NT2/D1 (cell line): ENCODE measurements around the gene SMC4.

Source experiments
- DNase-seq: peaks from one replicate; pipeline ENCODE4 v3.0.0-alpha.2; 2011; ENCODE audit warnings: low read depth, low spot score
- H3K27me3 ChIP-seq: 2 replicates; pipeline ENCODE4 v1.6.0; 2011; ENCODE audit warnings: mild to moderate bottlenecking; ENCODE audit not compliant: insufficient read length, insufficient read depth
- H3K36me3 ChIP-seq: 2 replicates; pipeline ENCODE4 v1.6.1; 2011; ENCODE audit warnings: mild to moderate bottlenecking, low read length, mixed read lengths; ENCODE audit not compliant: insufficient read depth, insufficient read length
- H3K4me1 ChIP-seq: 2 replicates; pipeline ENCODE4 v1.5.1; 2011; ENCODE audit not compliant: insufficient read depth, insufficient read length
- H3K4me3 ChIP-seq: 2 replicates; pipeline ENCODE4 v1.5.1; 2011; ENCODE audit warnings: low read depth; ENCODE audit not compliant: insufficient read length
- H3K9ac ChIP-seq: 2 replicates; pipeline ENCODE4 v1.6.0; 2011; ENCODE audit warnings: low read depth; ENCODE audit not compliant: insufficient read length
- H3K9me3 ChIP-seq: 2 replicates; pipeline ENCODE4 v1.5.1; 2011; ENCODE audit warnings: mild to moderate bottlenecking, low read length; ENCODE audit not compliant: insufficient read depth
- SUZ12 ChIP-seq: IDR thresholded peaks from 2 replicates; pipeline ENCODE4 v1.6.1; 2011; ENCODE audit not compliant: insufficient read length, insufficient read depth; ENCODE audit errors: extremely low read depth
- YY1 ChIP-seq: IDR thresholded peaks from 2 replicates; pipeline ENCODE4 v1.6.1; 2011; ENCODE audit not compliant: insufficient read length, insufficient read depth
- ZNF274 ChIP-seq: IDR thresholded peaks from 2 replicates; pipeline ENCODE4 v1.6.1; 2011; ENCODE audit warnings: mild to moderate bottlenecking, low read depth, low read length

SMC4 gene

GRCh38 chr3:160379628-160380214 lies 19.7 kb upstream of the SMC4 start:
- peak; percentile 33 for DNase-seq
- no peak overlapping the region for H3K4me3 ChIP-seq
- TF ChIP-seq YY1 (no peak), ZNF274 (no peak), SUZ12 (no peak)
- H3K4me1 ChIP-seq = peaks cover 6% of the 10 kb centered on the region
- peaks cover 13% of the 10 kb centered on the region for H3K36me3 ChIP-seq
- no peaks in the 10 kb centered on the region for H3K9me3 ChIP-seq
- H3K9ac ChIP-seq = no peak overlapping the region
- H3K27me3 ChIP-seq = no peaks in the 10 kb centered on the region

GRCh38 chr3:160381470-160381869 lies 18.0 kb upstream of the SMC4 start:
- Histone ChIP-seq H3K9me3 (no peaks in the 10 kb centered on the region), H3K4me1 (peaks cover 9% of the 10 kb centered on the region), H3K27me3 (no peaks in the 10 kb centered on the region), H3K9ac (no peak overlapping the region), H3K36me3 (peaks cover 12% of the 10 kb centered on the region), H3K4me3 (no peak overlapping the region)
- TF ChIP-seq SUZ12 (no peak), ZNF274 (no peak), YY1 (no peak)
- no peak for DNase-seq

- Histone ChIP-seq H3K4me1 (peaks cover 9% of the 10 kb centered on the region), H3K9ac (no peak overlapping the region), H3K27me3 (no peaks in the 10 kb centered on the region), H3K4me3 (no peak overlapping the region), H3K9me3 (no peaks in the 10 kb centered on the region), H3K36me3 (peaks cover 2% of the 10 kb centered on the region)
- DNase-seq = no peak
- TF ChIP-seq ZNF274 = no peak
- TF ChIP-seq SUZ12 = no peak
Observed at GRCh38 chr3:160384639-160385318, 14.7 kb upstream of the SMC4 start.

DNA sequence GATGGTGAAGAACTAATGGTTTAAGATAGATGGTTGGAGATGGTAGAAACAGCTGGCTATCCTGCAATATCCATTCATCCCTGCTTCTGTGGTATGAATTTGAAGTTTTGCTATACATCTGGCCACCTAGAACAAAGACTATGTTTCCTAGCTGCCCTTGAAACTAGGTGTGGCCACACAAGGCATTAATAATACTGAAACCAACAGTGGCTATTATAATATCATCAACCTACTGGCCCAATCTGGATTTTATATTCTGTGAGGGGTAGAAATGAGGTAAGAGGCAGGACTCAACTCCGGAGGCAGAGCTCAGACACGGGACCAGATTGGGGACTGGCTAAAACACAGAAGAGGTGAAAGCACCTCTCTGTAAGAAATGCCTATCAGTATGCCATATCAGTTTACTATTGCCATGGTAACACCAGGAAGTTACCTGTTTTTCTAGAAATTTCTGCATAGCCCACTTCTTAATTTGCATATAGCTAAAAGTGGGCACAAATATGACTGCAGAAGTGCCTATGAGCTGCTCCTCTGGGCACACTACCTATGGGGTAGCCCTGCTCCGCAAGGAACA lies 8.8 kb upstream of the SMC4 start:
- Histone ChIP-seq H3K27me3 (no peaks in the 10 kb centered on the region), H3K4me3 (no peak overlapping the region), H3K36me3 (peaks cover 3% of the 10 kb centered on the region), H3K4me1 (no peaks in the 10 kb centered on the region), H3K9me3 (no peaks in the 10 kb centered on the region), H3K9ac (no peak overlapping the region)
- TF ChIP-seq YY1 = no peak
- TF ChIP-seq ZNF274 = no peak
- DNase-seq = no peak

DNA sequence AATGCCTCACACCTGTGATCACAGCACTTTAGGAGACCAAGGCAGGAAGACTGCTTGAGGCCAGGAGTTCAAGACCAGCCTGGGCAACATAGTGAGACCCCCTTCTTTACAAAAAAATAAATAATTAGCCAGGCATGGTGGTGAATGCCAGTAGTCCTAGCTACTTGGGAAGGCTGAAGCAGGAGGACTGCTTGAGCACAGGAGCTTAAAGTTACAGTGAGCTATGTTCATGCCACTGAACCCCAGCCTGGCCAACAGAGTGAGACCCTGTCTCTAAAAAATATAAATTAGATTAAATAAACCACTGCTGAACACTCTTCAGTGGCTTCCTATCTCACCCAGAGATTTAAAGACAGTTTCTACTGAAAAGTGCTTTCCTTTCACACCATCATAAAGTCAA lies 6.7 kb upstream of the SMC4 start:
- Histone ChIP-seq H3K9me3 (no peaks in the 10 kb centered on the region), H3K36me3 (peaks cover 3% of the 10 kb centered on the region), H3K4me1 (no peaks in the 10 kb centered on the region), H3K4me3 (no peak overlapping the region), H3K9ac (no peak overlapping the region), H3K27me3 (no peaks in the 10 kb centered on the region)
- TF ChIP-seq YY1 = no peak
- no peak for TF ChIP-seq ZNF274
- no peak for TF ChIP-seq SUZ12
- DNase-seq = no peak

GRCh38 chr3:160393346-160394008 lies 6.0 kb upstream of the SMC4 start:
- Histone ChIP-seq H3K27me3 (no peaks in the 10 kb centered on the region), H3K36me3 (peaks cover 3% of the 10 kb centered on the region), H3K4me1 (no peaks in the 10 kb centered on the region), H3K9me3 (no peaks in the 10 kb centered on the region), H3K4me3 (no peak overlapping the region), H3K9ac (no peak overlapping the region)
- no peak for DNase-seq
- no peak for TF ChIP-seq SUZ12

- Histone ChIP-seq H3K4me1 (no peaks in the 10 kb centered on the region), H3K36me3 (peaks cover 3% of the 10 kb centered on the region), H3K9me3 (no peaks in the 10 kb centered on the region), H3K4me3 (no peak overlapping the region), H3K9ac (no peak overlapping the region), H3K27me3 (no peaks in the 10 kb centered on the region)
- DNase-seq = no peak
- TF ChIP-seq ZNF274 (no peak), SUZ12 (no peak), YY1 (no peak)
Observed at GRCh38 chr3:160394009-160394392, 5.4 kb upstream of the SMC4 start.
